CD4-positive, alpha-beta T cell treated with Interleukin-6 at 100 ng/mL for 8 hours (primary cell): ENCODE results near the gene COPA.
"Not testable (repeated sequence)": the region's sequence is repeated elsewhere in the genome, so short reads cannot be mapped to it uniquely, and the experiment has no call there.

Experiments used
- DNase-seq: peaks from one replicate; pipeline ENCODE4 v3.0.0-alpha.2; 2020; ENCODE audit warnings: mixed read lengths, low spot score

COPA gene

GRCh38 chr1:160325252-160325651 is 17.8 kb downstream of the COPA start:
- no peak for DNase-seq

- DNase-seq = no peak
These were observed 20.2 kb downstream of the COPA start for GRCh38 chr1:160322831-160323230.

- DNase-seq = no peak
These were observed 27.7 kb downstream of the COPA start for GRCh38 chr1:160315359-160315758.

- DNase-seq = no peak
These were observed 33.5 kb downstream of the COPA start for GRCh38 chr1:160309571-160309970.

GRCh38 chr1:160309185-160309557 is 33.9 kb downstream of the COPA start:
- no peak for DNase-seq

GRCh38 chr1:160308451-160309184 is 34.4 kb downstream of the COPA start:
- no peak for DNase-seq

- no peak for DNase-seq
These were observed 35.8 kb downstream of the COPA start for GRCh38 chr1:160307118-160307791.

- no peak for DNase-seq
These were observed 42.9 kb downstream of the COPA start for GRCh38 chr1:160300173-160300572.

- DNase-seq = no peak
These were observed 47.0 kb downstream of the COPA start for GRCh38 chr1:160296036-160296435.

- no peak for DNase-seq
These were observed 49.8 kb downstream of the COPA start for GRCh38 chr1:160293020-160293968.

- DNase-seq = peak; percentile 74
These were observed 51.5 kb downstream of the COPA start for GRCh38 chr1:160291248-160292220.

GRCh38 chr1:160287769-160288168 is 55.3 kb downstream of the COPA start:
- DNase-seq = not testable (repeated sequence)

GRCh38 chr1:160285506-160285905 is 57.5 kb downstream of the COPA start:
- DNase-seq = no peak

- peak; percentile 91 for DNase-seq
These were observed 58.2 kb downstream of the COPA start, which contains the start of gene PEX19 for GRCh38 chr1:160284782-160285344. TSS of gene PEX19 (minus strand) at chr1:160285133. CDS start at chr1:160285124, 9 bp downstream.

GRCh38 chr1:160284220-160284781 is 58.7 kb downstream of the COPA start:
- no peak for DNase-seq

GRCh38 chr1:160282807-160283206 is 60.2 kb downstream of the COPA start:
- DNase-seq = no peak

GRCh38 chr1:160277987-160278386 is 65.1 kb downstream of the COPA start:
- DNase-seq = no peak

GRCh38 chr1:160277330-160277729 is 65.7 kb downstream of the COPA start:
- DNase-seq = no peak

- DNase-seq = no peak
These were observed 72.0 kb downstream of the COPA start for GRCh38 chr1:160271025-160271424.

- no peak for DNase-seq
These were observed 75.6 kb downstream of the COPA start for GRCh38 chr1:160267284-160267991.
